Right atrium auricular region (tissue), 2 donors: ENCODE measurements around the gene CEP164. TPM values are rescaled to one million over a fixed set of nuclear protein-coding genes. Genes with fewer than 3 reads are reported as not detected.

Source experiments
- DNase-seq: peaks from one replicate; pipeline ENCODE4 v3.0.0-alpha.2; 2019; ENCODE audit warnings: low spot score
- H3K27ac ChIP-seq, 2 donors: fragments of 200-600 bp; sonication (generic); 1 replicate in 1 of 2; 2 replicates in 1 of 2; pipeline ENCODE4 v1.5.1; 2016 to 2019
- H3K27me3 ChIP-seq, 2 donors: fragments of 200-600 bp; sonication (generic); one replicate each; pipeline versions ENCODE4 v1.5.1 to v1.6.0; 2017 to 2019
- H3K36me3 ChIP-seq: fragments of 200-600 bp; sonication (generic); one replicate; pipeline ENCODE4 v1.5.1; 2016
- H3K4me1 ChIP-seq, 2 donors: fragments of 200-600 bp; sonication (generic); one replicate each; pipeline versions ENCODE4 v1.5.1 to v1.6.0; 2017 to 2019
- H3K4me3 ChIP-seq, 2 donors: fragments of 200-600 bp; sonication (generic); 1 replicate in 1 of 2; 2 replicates in 1 of 2; pipeline ENCODE4 v1.5.1; 2017 to 2019; ENCODE audit warnings: mild to moderate bottlenecking in 1 of 2, moderate library complexity in 1 of 2
- H3K9me3 ChIP-seq, 2 donors: fragments of 200-600 bp; sonication (generic); one replicate each; pipeline ENCODE4 v1.5.1; 2019
- total RNA-seq, 2 donors: library from RNA; depleted of rRNA; stranded (reverse); fragments of >200 nt; gene quantifications; one replicate each; pipeline ENCODE4 v1.1.0, GENCODE V29; 2016
- TF ChIP-seq, protein P1 (sequence below), 2 donors: fragments of 200-600 bp; sonication (generic); IDR thresholded peaks; one replicate each; pipeline ENCODE4 v1.5.1; 2019; ENCODE audit warnings: antibody characterized with exemption in 2 of 2

CEP164 gene
- 1 to 10 TPM; 3.3 to 7.6 TPM for total RNA-seq

DNA sequence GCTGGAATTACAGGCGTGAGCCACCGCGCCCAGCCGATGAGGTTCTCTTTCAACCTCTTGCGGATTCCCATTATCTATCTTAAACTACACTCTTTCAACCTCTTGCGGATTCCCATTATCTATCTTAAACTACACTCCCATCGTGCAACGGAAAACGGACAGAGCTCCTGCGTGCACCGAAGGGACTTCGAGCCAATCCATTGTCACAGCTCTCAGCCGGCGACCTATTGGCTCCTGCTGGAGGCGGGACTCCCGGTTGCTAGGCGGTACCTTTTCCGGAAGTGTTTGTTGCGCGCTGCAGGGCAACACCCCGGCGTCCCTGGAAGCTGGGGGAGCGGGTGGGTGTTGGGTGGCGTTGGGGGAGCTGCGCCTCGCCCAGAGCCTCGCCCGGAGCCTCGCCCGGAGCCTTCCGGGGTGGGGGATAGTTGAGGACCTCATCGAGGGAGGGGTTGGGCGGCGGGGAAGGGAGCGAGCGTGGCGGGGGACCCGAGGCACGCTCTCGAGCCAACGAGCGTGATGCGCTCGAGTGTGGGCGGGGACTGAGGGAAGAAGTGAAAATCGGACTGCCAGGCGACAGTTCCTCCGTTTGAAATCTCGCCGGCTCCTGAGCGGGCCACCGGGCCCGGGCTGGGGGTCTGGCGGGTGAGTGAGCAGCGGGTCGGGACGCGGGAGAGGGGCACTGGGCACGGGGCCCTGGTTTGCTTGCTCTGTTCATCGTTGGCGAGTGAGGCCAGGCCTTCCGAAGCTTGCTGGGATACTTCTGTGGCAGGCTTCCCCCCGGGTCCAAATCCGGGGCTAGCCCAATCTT, at the start of gene CEP164:
Gene CEP164 (plus strand): TSS at position 288 of the 808 bp plus-strand sequence. CDS start 10,733 bp downstream, outside the sequence.
- no peaks in the 10 kb centered on the region for H3K9me3 ChIP-seq
- no peaks in the 10 kb centered on the region for H3K36me3 ChIP-seq
- H3K4me1 ChIP-seq: peaks cover 0 to 14% of the 10 kb centered on the region in 2 donors
- peak within 1 kb of the TSS; percentile 89 to 91 for H3K27ac ChIP-seq
- TF ChIP-seq, protein P1, sequence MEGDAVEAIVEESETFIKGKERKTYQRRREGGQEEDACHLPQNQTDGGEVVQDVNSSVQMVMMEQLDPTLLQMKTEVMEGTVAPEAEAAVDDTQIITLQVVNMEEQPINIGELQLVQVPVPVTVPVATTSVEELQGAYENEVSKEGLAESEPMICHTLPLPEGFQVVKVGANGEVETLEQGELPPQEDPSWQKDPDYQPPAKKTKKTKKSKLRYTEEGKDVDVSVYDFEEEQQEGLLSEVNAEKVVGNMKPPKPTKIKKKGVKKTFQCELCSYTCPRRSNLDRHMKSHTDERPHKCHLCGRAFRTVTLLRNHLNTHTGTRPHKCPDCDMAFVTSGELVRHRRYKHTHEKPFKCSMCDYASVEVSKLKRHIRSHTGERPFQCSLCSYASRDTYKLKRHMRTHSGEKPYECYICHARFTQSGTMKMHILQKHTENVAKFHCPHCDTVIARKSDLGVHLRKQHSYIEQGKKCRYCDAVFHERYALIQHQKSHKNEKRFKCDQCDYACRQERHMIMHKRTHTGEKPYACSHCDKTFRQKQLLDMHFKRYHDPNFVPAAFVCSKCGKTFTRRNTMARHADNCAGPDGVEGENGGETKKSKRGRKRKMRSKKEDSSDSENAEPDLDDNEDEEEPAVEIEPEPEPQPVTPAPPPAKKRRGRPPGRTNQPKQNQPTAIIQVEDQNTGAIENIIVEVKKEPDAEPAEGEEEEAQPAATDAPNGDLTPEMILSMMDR (IDR thresholded peaks at IDR 0.05): no peak
- H3K4me3 ChIP-seq: peak within 1 kb of the TSS; percentile 74 to 83
- DNase-seq: peak; percentile 96
- H3K27me3 ChIP-seq: no peaks in the 10 kb centered on the region

- TF ChIP-seq, protein P1 (IDR thresholded peaks at IDR 0.05): no peak
- peaks cover 38% of the 10 kb centered on the region for H3K36me3 ChIP-seq
- H3K4me1 ChIP-seq: no peaks in the 10 kb centered on the region
- H3K4me3 ChIP-seq: no peak overlapping the region
- no peaks in the 10 kb centered on the region for H3K9me3 ChIP-seq
- no peak overlapping the region for H3K27ac ChIP-seq
- H3K27me3 ChIP-seq: no peaks in the 10 kb centered on the region
- DNase-seq: no peak
Observed at GRCh38 chr11:117278347-117278746, 49.3 kb upstream of the CEP164 start.

DNA sequence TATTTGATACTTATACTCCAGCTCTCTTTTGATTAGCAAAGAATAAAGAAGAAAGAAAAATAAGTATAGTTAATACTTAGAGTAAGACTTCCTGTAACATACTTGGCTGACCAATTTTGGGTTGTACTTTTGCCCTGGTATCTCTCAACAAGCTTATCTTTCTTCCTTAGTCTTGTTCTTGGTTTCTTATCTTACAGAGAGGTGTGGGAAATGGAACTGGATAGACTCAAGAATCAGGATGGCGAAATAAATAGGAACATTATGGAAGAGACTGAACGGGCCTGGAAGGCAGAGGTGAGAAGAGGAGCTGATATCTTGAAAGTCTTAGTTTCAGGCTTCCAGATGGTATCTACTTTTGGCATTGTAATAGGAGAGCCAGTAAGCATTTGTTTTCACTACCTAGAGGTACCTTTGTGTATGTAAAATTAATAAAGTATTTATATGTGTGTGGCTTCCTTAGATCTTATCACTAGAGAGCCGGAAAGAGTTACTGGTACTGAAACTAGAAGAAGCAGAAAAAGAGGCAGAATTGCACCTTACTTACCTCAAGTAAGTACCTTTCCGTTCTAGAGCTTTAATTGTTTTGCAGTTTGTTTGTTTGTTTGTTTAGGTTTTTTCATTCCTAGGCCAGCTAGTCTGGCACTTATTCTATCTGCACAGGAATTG, 47.8 kb upstream of the CEP164 start:
- H3K4me3 ChIP-seq: no peak overlapping the region
- H3K36me3 ChIP-seq: peaks cover 49% of the 10 kb centered on the region
- no peak for DNase-seq
- no peaks in the 10 kb centered on the region for H3K9me3 ChIP-seq
- H3K4me1 ChIP-seq: no peaks in the 10 kb centered on the region
- no peaks in the 10 kb centered on the region for H3K27me3 ChIP-seq
- H3K27ac ChIP-seq: no peak overlapping the region
- TF ChIP-seq, protein P1 (IDR thresholded peaks at IDR 0.05): no peak

GRCh38 chr11:117281159-117281558, 46.5 kb upstream of the CEP164 start:
- Histone ChIP-seq H3K36me3 (peaks cover 55% of the 10 kb centered on the region), H3K27ac (no peak overlapping the region), H3K27me3 (no peaks in the 10 kb centered on the region), H3K9me3 (no peaks in the 10 kb centered on the region), H3K4me3 (no peak overlapping the region), H3K4me1 (no peaks in the 10 kb centered on the region)
- TF ChIP-seq, protein P1 (IDR thresholded peaks at IDR 0.05): no peak
- no peak for DNase-seq

DNA sequence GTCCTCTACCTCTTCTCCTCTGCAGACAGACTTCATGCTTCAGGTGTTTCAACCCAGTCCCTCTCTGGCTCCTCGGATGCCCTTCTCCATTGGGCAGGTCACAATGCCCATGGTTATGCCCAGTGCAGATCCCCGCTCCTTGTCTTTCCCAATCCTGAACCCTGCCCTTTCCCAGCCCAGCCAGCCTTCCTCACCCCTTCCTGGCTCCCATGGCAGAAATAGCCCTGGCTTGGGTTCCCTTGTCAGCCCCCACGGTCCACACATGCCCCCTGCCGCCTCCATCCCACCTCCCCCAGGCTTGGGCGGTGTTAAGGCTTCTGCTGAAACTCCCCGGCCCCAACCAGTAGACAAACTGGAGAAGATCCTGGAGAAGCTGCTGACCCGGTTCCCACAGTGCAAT, 45.8 kb upstream of the CEP164 start:
- no peaks in the 10 kb centered on the region for H3K9me3 ChIP-seq
- H3K4me3 ChIP-seq: no peak overlapping the region
- no peaks in the 10 kb centered on the region for H3K4me1 ChIP-seq
- H3K27ac ChIP-seq: no peak overlapping the region
- H3K36me3 ChIP-seq: peaks cover 60% of the 10 kb centered on the region
- TF ChIP-seq, protein P1 (IDR thresholded peaks at IDR 0.05): no peak
- H3K27me3 ChIP-seq: no peaks in the 10 kb centered on the region
- no peak for DNase-seq
